Hindlimb muscle (tissue), 1 donor: ENCODE data around the gene HSD11B2. TPM values are rescaled to one million over a fixed set of nuclear protein-coding genes. Genes with fewer than 3 reads are reported as not detected.

Experiments
- DNase-seq: peaks from one replicate; pipeline ENCODE4 v3.0.0-alpha.2; 2013
- polyA plus RNA-seq: library from polyadenylated mRNA; unstranded; fragments of 120-200 nt; gene quantifications from one replicate; pipeline ENCODE4 v1.2.1, GENCODE V29; 2013; ENCODE audit not compliant: insufficient read length

Gene HSD11B2
- polyA plus RNA-seq, 1 donor = 12.5 TPM

DNA sequence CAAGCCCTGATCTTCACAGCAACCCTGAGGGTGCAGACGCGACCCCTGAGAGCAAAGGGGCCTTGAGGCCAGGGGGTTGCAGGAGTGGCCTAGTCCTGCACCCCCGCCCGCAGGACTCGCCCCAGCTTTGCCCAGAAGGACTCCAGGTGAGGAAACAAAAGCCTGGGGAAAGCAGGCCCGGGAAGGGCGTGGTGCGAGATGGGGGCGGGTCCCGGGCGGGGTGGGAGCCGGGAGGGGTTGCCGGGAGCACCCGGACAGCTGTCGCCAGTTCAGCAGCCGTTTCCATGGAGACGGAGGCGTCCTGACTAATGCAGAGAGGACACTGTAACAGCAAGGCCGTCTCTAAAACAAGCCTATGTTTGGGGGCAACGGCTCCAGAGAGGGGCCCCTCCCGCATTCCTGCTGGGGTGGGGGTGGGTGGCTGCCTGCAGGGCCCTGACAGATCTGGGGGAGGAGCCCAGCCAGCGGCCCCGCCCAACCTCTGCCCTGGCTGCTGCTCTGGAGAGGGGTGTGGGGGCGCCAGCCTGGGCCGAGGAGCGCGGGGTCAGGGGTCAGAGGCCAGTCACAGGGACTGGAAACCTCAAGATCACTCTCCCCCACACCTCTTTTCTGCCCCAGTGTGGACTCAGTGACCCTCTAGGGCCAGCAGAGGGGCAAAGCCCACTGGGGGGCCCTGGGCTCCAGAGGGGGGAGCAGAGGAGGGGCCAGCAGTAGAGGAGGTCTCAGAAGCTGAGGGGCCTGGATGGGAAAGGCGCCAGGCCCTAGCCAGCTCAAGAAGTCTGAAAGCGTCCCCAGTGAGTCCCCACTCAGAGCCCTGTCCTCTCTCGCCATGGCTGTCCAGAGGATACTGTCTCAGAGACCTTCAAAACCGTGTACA is 34.5 kb upstream of the HSD11B2 start:
- peak; percentile 86 for DNase-seq

DNA sequence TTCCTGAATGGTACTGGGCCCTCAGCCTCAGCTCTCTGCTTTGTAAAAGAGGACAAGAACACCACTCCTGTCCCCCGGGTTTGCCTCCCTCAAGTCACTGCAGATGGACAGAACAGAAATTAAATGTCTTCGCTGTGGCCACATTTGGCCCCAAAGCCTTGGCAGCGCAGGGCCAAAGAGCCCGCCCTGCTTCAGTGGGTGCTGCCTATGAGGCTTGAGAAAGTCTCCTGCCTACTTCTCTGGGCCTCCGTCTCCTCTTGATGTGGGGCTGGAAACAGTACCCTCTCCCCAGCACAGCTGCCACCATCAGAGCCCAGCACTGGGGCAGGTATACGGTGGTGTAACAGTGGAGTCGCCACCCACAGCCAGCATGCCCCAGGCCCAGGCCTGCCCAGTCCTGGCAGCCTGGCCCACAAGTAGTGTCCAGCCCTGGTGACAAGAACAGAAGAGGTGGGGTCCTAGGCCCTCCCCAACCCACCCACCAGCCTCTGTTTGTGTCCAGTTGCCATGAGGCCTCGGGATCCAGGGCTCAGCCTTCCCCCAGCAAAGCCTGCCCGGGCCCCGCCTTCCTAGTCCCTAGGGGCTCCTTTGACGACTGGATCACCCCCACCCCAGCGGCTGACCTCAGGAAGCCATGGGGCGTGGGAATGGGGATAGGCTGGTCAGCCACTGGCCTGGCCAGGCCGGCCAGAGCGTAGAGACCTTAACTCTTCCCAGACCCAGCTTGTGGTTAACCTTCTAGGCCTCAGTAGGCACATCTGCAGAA is 33.7 kb upstream of the HSD11B2 start:
- DNase-seq = no peak

DNA sequence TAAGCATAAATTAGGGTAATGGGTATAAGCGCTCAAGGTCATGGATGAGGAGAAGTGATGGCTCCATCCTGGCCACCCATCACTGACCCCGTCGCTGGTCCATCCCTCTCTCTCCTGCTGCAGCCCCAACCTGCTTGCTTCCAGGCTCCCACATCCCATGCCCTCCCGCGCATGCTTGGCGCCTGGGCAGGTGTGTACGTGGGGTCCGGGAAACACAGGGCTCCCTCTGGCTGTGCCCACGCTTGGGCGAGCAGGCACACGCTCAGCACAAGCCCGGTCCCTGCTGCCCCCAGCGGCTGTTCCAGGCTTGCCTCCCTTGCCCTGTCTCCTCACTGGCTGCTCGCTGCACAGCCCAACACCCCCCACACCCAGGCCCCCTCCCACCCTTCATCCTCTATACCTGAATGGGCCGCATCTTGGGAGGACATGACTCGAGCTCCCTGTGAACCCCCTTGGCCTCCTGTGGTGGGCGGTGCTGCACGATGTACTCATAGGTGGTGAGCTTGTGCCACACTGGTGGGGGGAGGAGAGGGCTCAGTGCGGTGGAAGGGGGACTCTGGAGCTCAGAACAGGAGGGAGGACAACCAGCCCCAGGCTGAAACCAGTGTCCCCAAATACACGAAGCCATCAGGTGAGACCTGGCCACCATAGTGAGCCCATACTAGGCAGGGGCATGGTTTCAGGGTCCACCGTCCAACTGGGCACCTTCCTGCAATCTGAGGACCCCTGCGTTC is 32.9 kb upstream of the HSD11B2 start:
- DNase-seq = no peak

DNA sequence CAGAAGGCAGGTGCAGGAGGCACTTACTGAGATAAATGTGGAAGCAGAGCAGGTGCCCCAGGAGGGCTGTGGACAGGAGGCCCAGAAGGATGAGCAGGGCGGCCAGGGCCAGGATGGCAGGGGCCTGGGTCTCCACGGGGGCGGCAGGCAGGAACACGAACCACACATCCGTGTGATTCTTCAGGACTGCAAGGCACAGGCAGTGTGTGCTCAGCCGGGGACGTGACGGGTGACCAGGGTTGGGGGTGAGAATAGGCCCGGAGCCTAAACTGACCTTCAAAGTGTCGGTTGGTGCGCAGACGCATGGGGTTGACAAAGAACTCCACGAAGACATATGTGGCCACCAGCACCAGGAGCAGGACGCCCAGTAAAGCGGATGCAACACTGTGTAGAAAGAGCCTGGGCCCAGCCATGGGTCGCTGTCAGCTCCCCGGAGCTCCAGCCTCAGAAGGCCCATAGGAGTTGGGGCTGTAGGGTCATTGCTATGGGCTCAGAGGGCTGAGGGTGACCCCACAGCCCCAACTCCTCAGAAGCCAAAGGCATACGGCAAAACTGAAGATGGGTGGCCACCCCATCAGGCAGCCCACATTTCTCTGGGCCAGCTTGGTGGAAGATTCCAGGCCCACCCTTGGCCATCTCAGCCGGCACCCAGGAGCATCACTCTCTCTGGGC is 32.2 kb upstream of the HSD11B2 start:
- no peak for DNase-seq

DNA sequence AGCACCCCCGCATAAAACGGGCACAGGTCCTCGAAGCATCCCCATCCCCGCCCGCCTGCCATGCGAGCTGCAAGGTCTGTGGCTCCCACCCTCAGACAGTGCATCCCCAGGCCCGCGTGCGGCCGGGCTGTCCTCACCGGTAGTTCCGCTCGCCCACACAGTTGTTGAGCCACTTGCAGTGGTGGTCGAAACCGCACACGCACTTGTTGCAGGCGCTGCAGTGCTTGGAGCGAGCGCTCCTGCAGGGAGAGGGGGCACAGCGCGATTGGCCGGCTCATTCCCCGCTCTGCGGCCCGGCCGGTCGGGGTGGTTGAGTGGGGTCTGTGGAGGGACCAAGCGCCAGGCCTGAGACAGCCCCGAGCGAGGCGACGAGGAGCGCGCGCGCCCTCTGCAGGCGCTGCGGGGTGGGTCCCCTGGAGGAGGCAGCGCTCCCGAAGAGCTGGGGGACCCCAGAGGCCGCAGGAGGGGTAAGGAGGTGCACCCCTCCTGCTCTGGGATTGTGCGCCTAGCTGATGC is 31.6 kb upstream of the HSD11B2 start:
- DNase-seq = peak; percentile 61

DNA sequence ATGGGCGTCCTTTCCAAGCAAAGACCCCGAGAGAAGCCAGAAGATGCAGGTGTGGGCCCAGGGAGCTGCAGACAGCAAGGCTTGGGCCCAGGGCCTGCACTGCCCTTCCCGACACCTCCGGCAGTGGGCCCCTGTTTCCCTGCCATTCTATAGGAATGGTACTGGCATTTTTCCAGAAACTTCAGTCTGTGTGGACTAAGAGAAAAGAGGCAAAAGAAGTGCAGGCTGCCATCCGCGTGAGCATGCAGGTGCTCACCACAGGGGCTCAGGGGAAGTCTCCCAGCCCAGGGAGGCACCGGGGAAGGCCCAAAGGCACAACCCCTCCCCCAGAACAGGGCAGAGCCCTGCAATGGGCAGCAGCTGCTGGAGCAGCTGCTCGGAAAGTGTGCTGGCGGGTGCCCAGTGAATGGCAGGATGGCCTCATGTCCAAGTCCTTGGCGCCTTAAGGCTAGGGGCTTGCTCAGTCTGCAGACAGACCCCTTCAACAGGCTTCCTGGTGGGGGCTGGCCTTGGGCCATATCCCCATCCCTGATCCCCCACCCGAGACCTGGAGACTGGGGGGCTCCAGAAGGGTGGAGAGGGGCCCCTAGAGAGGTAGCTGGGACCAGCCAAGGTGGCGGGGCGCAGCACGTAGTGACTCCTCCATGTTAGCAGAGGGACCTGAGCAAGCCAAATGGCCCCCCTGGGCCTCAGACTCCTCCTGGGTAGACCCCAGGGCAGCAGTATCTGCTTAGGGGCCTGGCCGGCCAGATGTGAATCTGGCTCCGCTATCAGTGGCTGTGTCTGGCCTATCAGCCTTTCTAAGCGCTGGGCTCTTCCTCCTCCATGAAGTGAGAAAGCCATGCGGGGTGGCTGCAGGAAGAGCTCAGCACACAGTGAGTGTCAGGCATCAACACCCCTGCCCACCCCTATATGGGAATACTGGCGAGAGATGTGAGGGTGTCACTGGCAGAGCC is 30.9 kb upstream of the HSD11B2 start:
- DNase-seq = no peak

DNA sequence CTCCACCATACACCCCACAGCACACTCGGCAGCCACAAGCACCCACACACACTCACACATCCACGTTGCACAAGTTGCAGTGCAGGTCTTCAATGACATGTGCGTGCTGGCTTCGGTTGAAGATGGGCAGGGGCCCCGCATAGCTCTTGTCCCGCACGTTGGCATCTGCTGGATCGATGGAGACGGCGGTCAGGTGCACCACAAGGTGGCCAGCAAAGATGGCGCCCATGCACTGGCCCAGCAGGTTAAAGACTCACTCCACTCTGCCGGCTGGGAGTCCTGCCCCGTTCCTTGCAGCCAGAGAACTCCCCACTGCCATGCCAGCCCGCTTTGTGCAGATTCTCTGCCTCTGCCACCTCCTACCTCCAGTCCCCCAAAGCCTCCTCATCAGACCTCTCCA is 30.0 kb upstream of the HSD11B2 start:
- DNase-seq = no peak

DNA sequence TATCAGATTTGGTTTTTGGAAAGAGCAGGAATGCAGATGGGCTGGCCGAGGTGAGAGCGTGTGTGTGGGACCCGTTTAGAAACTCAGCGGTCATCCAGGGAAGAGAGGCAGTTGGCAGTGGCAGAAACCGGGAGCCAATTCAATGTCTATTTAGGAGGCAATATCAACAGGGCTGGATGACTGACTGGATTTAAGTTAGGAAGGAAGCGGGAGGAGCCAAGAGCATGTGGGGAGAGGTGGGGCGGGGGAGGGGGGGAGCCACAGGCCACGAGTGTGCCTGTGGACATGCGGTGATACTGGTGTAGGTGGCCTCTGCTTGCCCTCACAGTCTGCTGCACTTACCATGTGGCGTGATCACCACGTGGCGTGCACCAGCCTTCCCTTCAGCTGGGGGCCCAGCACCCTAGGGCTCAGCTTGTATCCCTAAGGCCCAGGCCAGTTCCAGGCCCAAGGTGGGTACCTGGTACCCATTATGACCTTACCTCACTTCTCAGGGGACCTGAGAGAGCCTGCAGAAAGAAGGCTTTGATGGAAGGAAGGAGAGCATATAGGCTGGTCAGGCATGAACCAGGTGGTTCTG is 26.9 kb upstream of the HSD11B2 start:
- DNase-seq = no peak

DNA sequence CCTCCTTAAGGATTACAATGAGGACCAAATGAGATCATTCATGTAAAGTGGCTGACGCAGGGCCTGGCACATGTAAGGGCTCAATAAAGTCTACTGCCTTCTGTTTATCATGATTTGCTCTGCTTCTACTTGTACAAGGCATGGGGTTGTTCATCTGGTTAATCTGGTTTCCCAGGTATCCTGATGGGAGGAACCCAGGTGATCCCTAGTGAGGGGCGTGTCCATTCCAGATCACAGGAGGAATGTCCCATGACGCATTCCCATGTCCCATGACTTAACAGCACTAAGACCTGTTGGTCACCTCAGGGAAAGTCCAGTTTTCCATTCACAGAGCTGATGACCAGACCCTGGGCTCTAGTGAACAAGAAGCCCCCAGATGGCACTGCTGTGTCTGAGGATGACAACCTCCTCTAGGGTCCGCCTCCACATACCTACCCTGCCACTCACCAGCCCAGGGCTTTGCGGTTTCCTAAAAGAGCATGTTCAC is 26.1 kb upstream of the HSD11B2 start:
- no peak for DNase-seq

DNA sequence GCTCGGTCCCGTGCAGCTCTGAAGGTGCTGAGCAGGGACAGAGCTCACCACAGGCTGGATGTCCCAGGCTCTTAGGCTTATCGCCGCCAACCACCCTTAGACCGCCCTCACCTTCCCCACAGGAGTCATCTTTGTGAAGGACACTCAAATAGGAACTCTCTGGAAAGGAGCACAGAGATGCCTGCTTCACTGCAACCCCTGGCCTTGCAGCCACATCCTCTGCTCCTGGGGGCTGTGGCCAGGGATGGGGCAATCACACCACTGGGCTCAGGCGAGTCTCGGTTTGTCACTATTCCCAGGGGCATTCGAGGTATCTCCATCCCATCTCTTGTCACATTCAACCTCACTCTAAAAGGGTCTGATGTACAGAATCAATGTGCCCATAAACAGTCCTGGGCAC is 25.6 kb upstream of the HSD11B2 start:
- no peak for DNase-seq

DNA sequence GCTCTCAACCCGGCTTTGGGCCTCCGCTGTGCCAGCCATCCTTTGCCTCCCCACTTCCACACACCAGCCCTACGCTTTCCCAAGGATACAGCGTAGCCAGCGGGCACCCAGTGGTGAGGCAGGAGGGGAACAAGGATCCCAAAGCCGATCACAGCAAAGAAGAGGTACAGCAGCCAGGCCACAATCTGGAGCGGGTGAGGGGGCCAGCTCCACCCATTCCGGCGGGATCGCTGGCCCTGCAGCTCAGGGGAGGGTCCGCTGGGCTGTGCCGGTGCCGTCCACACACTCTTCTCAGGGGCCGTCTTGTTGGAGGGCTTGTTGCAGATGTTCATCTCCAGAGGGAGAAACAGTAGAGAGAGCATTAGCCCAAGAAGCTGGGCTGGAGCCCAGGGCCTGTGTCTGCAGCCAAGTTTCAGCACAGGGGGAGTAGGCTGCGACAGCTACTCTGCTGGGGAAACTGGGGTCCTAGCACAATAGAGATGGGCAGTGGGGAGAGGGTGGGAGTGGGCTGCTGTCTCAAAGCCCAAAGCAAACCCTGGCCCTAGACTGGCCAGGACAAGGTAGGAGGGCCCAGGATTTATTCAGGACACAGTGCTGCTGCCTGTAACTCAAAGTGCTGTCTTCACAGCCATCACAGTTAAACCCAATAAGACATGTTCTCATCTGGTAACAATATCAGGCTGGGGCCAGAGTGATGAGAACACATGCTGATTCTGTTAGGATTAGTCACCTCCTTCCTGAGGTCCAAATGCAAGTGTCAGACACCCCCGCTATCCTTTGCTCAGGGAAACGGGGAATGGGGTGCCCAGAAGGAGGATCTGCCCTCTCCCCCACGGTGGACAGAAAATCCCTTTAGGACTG is 24.6 kb upstream of the HSD11B2 start:
- DNase-seq = peak; percentile 85

DNA sequence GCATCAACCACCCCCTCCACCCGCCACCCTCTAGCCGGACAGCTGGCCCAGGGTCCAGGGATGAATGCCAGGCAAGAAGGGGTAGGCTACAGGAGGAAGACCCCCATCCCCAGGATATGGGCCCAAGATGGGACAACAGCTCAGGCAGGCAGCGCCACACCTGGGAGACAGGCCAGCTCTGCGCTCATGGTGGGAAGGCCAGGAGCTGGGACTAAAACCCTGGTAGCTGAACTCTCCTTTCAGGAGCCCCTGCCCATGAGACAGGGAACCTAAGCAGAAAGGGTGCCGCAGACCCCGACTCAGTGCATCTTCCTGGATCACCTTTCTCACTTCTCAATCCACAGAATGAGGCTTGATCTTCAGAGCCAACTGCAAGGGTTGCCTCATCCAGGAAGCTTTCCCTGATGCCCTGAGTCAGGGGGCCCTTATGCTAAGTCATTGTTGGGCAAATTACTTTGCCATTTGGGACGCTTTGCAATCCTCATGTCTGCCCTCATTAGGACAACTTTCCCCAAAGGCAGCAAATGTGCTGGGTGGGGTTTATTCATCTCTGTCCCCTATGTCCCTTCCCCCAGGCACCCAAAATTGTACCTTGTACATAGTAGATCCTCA is 23.6 kb upstream of the HSD11B2 start:
- DNase-seq = no peak

DNA sequence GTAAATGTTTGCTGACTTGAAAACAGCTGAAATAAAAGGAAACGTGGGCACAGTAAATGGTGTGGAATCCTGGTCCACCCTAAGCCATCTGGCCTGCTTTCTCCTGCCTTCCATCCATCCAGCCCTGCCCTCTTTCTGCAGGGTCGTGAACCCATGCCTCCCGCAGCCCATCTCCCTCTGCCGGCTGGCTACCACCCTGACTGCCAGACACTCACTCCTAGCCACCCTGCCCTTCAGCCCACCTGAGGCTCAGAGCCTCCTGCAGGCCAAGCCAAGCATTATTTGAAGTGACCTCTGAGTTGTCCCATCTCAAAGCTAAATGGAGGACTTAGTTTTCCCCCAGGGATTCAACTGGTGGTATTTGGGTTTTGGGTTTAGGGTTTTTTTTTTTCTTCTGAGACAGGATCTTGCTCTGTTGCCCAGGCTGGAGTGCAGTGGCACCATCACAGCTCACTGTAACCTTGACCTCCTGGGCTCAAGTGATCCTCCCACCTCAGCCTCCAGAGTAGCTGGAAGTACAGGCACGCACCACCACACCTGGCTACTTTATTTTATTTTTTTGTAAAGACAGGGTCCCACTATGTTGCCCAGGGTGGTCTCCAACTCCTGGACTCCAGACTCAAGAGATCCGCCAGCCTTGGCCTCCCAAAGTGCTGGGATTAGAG is 23.0 kb upstream of the HSD11B2 start:
- DNase-seq = no peak

DNA sequence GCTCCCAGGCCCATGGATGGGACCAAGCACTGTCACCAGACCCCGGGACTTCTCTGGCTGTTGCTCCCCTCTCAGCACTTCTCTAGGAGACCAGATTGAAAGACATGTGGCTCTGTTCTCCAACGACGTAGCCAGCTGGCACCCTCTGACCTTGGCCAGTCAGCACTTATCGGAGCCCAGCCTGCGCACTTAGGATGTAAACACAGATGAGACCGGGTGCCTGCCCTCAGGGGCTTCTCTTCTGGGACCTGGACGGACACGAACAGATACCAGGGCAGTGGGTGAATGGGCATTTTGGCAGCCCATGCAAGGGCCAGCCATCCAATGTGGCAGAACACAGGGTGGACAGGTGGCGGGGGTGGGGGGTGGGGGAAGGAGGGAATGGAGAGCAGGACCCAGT is 21.3 kb upstream of the HSD11B2 start:
- no peak for DNase-seq

DNA sequence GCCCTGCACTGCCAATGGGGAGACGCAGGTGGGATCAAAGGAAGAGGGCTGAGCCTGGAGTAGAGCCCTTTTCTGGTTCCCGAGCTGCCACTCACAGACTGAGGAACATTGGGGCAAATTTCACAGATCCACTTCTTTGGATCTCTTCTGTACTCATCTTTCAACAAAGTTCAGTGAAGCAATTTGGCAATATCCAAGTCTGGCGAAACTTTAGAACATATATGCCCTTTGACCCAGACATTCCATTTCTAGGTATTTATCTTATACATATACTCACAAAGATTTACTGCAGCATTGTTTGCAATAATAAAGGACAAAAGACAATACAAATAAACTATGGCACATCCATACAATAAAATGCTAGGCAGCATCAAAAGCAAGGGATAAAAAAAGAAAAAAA is 19.6 kb upstream of the HSD11B2 start:
- DNase-seq = no peak

DNA sequence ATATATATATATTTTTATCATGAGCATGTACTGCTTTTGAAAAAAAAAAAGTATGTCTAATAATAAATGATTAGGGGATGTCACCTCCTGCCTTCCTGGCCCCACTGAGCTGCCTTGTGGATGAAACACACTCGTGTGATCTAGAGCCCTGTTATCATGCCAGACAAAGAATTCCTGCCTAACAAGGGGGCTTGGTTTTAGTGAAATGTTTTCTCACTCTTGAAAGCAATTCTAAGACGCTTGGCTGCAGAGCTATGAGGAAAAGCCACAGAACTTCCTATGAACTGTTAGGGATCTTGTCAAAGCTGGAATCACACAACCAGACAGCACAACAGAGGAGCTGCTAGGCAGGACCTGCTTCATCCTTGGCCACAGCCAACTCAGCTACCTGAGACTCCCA is 18.6 kb upstream of the HSD11B2 start:
- no peak for DNase-seq

DNA sequence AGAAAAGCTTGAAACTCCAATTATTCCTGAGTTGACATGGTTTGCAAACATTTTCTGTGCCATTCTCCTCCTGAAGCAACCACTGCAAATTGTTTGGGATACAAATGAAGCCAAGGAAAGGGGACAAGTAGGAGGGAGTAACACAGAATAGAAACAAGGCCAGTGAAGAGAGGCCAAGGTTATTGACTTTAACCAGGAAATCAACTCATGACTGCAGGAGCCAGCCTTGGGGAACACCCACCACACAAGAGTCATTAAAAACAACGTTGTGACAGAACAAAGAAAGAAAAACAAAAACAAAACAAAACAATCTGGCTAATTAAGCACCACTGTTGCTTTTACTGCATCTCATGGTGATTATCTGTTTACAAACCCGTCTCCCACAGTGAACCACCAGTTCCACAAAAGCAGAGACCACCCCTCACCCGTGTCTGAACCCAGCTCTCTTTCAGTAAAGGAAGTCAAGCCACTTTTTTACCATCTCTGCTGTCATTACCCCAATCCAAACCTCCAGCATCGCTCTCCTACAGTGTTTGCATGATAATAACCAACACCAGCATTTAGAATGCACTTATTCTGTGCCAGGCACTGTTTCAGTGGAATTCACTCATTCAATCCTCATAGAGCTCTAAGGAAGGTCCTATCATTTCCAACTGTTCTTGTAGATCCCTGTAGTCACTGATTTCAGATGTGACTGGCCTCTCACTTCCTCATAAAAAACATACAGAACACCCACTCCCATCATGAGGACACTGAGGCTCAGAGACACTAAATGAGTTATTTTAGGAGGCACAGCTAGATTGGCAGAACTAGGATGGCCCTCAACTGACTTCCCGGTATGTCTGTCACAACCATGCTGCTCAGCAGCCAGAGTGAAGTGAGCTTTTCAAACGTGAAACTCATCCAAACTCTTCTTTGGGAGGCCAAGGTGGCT is 16.7 kb upstream of the HSD11B2 start:
- no peak for DNase-seq
